ENCODE data around the gene SYMPK. TPM values are rescaled to one million over a fixed set of nuclear protein-coding genes. Genes with fewer than 3 reads are reported as not detected.

Gene SYMPK
- total RNA-seq, 1 experiment from 2014 or later, result 85.5 TPM

GRCh38 chr19:45881909-45882528, 19.1 kb upstream of the SYMPK start:
- no peaks in the 10 kb centered on the region for H3K27me3 ChIP-seq (replicated peaks; ENCODE audit: insufficient read depth, low read depth, low read length, poor library complexity)
- CTCF ChIA-PET, result interaction anchor here (0.7 kb wide), 1 partner anchor 92 kb away, joined by 4 read pairs; the partner anchor contains the start of gene NOVA2
- no peaks in the 10 kb centered on the region for H3K9me3 ChIP-seq (ENCODE audit: low read depth, low read length, poor library complexity, severe bottlenecking)
- no TSS peak for BruUV-seq (replicated peaks)
- TF ChIP-seq EZH2 (IDR thresholded peaks at IDR 0.05; ENCODE audit: borderline replicate concordance, low read depth, low read length, poor library complexity, severe bottlenecking), result no peak
- no peak for TF ChIP-seq CTCF (conservative IDR thresholded peaks at IDR 0.05; ENCODE audit: low read depth, low read length)
- POLR2A ChIA-PET (ENCODE audit: low non-redundant PET), result no interaction called here
- H3K36me3 ChIP-seq (ENCODE audit: insufficient read depth, low read length, poor library complexity, severe bottlenecking), result peaks cover 2% of the 10 kb centered on the region
- H3K4me3 ChIP-seq (ENCODE audit: low read depth, low read length, poor library complexity, severe bottlenecking), result no peak overlapping the region
- H3K27ac ChIP-seq (ENCODE audit: low read depth, low read length, poor library complexity, severe bottlenecking), result no peak overlapping the region
- intact Hi-C loops (cut with micrococcal nuclease; ENCODE audit: unreplicated experiment), result no loop called here
- H3K4me1 ChIP-seq (ENCODE audit: insufficient read depth, low read length, poor library complexity, severe bottlenecking), result peaks cover 28% of the 10 kb centered on the region
- DNase-seq (ENCODE audit: low spot score), result no peak

GRCh38 chr19:45881082-45881908, 18.3 kb upstream of the SYMPK start:
- POLR2A ChIA-PET (ENCODE audit: low non-redundant PET), result no interaction called here
- no peak for DNase-seq (ENCODE audit: low spot score)
- Histone ChIP-seq H3K4me3 (ENCODE audit: low read depth, low read length, poor library complexity, severe bottlenecking) (no peak overlapping the region), H3K27ac (ENCODE audit: low read depth, low read length, poor library complexity, severe bottlenecking) (no peak overlapping the region), H3K9me3 (ENCODE audit: low read depth, low read length, poor library complexity, severe bottlenecking) (no peaks in the 10 kb centered on the region), H3K4me1 (ENCODE audit: insufficient read depth, low read length, poor library complexity, severe bottlenecking) (peaks cover 26% of the 10 kb centered on the region), H3K27me3 (replicated peaks; ENCODE audit: insufficient read depth, low read depth, low read length, poor library complexity) (no peaks in the 10 kb centered on the region), H3K36me3 (ENCODE audit: insufficient read depth, low read length, poor library complexity, severe bottlenecking) (peaks cover 2% of the 10 kb centered on the region)
- no TSS peak for BruUV-seq (replicated peaks)
- TF ChIP-seq EZH2 (IDR thresholded peaks at IDR 0.05; ENCODE audit: borderline replicate concordance, low read depth, low read length, poor library complexity, severe bottlenecking) (no peak), CTCF (conservative IDR thresholded peaks at IDR 0.05; ENCODE audit: low read depth, low read length) (no peak)
- CTCF ChIA-PET, result interaction anchor here (0.7 kb wide), 1 partner anchor 92 kb away, joined by 4 read pairs; the partner anchor contains the start of gene NOVA2
- intact Hi-C loops (cut with micrococcal nuclease; ENCODE audit: unreplicated experiment), result no loop called here

GRCh38 chr19:45879971-45880370, 17.0 kb upstream of the SYMPK start:
- H3K4me1 ChIP-seq (ENCODE audit: insufficient read depth, low read length, poor library complexity, severe bottlenecking), result peaks cover 20% of the 10 kb centered on the region
- intact Hi-C loops (cut with micrococcal nuclease; ENCODE audit: unreplicated experiment), result no loop called here
- ChIA-PET POLR2A (ENCODE audit: low non-redundant PET) (no interaction called here), CTCF (interaction anchor here (0.5 kb wide), 1 partner anchor 111 kb away, joined by 7 read pairs; no protein-coding TSS in a partner anchor)
- no peak for TF ChIP-seq EZH2 (IDR thresholded peaks at IDR 0.05; ENCODE audit: borderline replicate concordance, low read depth, low read length, poor library complexity, severe bottlenecking)
- no peak overlapping the region for H3K27ac ChIP-seq (ENCODE audit: low read depth, low read length, poor library complexity, severe bottlenecking)
- H3K4me3 ChIP-seq (ENCODE audit: low read depth, low read length, poor library complexity, severe bottlenecking), result no peak overlapping the region
- peaks cover 2% of the 10 kb centered on the region for H3K36me3 ChIP-seq (ENCODE audit: insufficient read depth, low read length, poor library complexity, severe bottlenecking)
- no TSS peak for BruUV-seq (replicated peaks)
- H3K9me3 ChIP-seq (ENCODE audit: low read depth, low read length, poor library complexity, severe bottlenecking), result no peaks in the 10 kb centered on the region
- DNase-seq (ENCODE audit: low spot score), result no peak
- no peaks in the 10 kb centered on the region for H3K27me3 ChIP-seq (replicated peaks; ENCODE audit: insufficient read depth, low read depth, low read length, poor library complexity)

Measured in A673 (cell line).